Cardiac fibroblast (primary cell): ENCODE results near the gene CHMP6.

Experiments
- DNase-seq, 2 donors: peaks; one replicate each; pipeline versions ENCODE4 v3.0.0 to v3.0.0-alpha.2; 2010; ENCODE audit warnings: low read depth in 2 of 2
- H3K4me3 ChIP-seq, 2 donors: replicated peaks in 1 of 2; 1 replicate in 1 of 2; 2 replicates in 1 of 2; pipeline ENCODE4 v1.5.1; 2011; ENCODE audit warnings: low read depth in 2 of 2, low read length in 2 of 2, mild to moderate bottlenecking in 2 of 2, moderate library complexity in 1 of 2
- TF ChIP-seq, protein P1 (sequence below): IDR thresholded peaks from one replicate; pipeline ENCODE4 v1.5.1; 2011; ENCODE audit warnings: low read depth, mild to moderate bottlenecking, low read length, inconsistent platforms

CHMP6 gene

GRCh38 chr17:80981062-80981902 lies 10.4 kb upstream of the CHMP6 start:
- DNase-seq = no peak
- TF ChIP-seq, protein P1, sequence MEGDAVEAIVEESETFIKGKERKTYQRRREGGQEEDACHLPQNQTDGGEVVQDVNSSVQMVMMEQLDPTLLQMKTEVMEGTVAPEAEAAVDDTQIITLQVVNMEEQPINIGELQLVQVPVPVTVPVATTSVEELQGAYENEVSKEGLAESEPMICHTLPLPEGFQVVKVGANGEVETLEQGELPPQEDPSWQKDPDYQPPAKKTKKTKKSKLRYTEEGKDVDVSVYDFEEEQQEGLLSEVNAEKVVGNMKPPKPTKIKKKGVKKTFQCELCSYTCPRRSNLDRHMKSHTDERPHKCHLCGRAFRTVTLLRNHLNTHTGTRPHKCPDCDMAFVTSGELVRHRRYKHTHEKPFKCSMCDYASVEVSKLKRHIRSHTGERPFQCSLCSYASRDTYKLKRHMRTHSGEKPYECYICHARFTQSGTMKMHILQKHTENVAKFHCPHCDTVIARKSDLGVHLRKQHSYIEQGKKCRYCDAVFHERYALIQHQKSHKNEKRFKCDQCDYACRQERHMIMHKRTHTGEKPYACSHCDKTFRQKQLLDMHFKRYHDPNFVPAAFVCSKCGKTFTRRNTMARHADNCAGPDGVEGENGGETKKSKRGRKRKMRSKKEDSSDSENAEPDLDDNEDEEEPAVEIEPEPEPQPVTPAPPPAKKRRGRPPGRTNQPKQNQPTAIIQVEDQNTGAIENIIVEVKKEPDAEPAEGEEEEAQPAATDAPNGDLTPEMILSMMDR = peak; percentile 6
- no peak overlapping the region for H3K4me3 ChIP-seq

DNA sequence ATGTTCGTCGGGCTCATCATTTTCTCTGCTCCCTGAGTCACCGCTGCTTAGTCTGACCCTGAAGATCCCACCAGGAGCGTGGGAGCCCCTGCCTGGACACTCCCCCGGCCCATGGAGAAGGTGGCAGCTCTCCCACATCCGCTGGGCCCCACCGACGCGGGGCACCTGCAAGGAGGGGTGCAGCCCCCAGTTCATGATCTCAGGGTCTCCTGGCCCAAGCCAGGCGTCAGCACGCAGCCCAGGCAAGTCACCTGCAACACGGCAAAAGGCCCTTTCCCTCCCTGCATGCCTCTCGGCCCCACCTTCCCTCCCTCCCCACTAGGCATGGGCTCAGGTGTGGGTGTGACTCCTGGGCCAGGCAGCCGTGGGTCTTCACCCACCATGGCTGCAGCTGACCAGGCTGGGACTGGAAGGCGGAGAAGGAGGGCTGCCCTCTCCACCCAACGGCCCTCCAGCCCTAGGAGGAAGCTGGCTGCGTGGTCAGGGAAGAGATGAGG lies 9.7 kb upstream of the CHMP6 start:
- no peak for DNase-seq
- TF ChIP-seq, protein P1 = no peak

DNA sequence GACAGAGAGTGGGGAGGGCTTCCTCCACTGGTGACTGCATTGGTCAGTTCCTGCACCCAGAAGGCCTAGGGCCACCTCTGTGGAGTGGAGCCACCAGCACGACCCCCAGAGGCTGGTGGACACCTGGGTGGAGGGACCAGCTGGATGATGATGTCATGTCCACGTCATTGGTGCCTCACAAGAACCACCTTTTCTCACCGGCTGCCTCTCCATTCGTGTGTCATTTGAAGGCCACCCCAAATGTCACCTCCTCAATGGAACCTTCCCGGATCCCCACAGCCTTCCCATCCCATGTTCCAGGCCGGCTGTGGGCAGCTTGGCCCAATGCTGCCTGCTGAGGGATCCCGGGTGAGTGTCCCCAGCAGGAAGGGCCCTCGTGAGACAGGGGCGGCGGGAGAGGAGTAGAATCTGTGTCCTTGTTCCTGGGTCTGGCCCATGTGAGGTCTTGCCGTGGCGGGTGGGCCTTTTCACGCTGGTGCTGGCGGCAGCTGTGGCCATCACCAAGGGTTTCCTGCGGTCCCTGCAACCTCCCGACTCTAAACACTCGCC lies 9.1 kb upstream of the CHMP6 start:
- TF ChIP-seq, protein P1 = no peak
- no peak for DNase-seq
- H3K4me3 ChIP-seq = no peak overlapping the region

More for the DNA sequence above, 9.7 kb upstream of the CHMP6 start:
- no peak overlapping the region for H3K4me3 ChIP-seq

DNA sequence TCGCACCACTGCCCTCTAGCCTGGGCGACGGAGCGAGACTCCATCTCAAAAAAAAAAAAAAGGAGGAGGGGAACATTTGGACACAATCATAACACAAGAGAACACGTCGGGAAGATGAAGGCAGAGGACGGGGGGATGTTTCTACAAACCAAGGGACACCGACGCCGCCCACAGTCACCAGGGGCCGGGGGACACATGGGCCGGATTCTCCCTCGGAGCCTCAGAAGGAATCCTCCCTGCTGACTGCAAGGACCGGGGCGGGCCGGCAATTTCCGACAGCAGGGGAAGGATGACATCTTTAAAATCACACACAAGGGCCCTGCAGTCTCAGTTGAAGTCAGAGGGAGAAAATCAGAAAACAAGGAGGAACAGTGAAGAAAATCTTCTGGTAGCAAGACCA lies 8.1 kb upstream of the CHMP6 start:
- TF ChIP-seq, protein P1 = no peak
- no peak for DNase-seq
- H3K4me3 ChIP-seq = no peak overlapping the region

- DNase-seq = peak; percentile 92 to 95
- no peak overlapping the region for H3K4me3 ChIP-seq
- TF ChIP-seq, protein P1 = peak; percentile 42
Observed at GRCh38 chr17:80984749-80985148, 6.9 kb upstream of the CHMP6 start.

- H3K4me3 ChIP-seq = no peak overlapping the region
- TF ChIP-seq, protein P1 = no peak
- no peak for DNase-seq
Observed at GRCh38 chr17:80986046-80986445, 5.6 kb upstream of the CHMP6 start.
